HFF-Myc (cell line): Measurements from ENCODE around the gene ATXN3L.

Experiments
- DNase-seq: peaks from one replicate; pipeline ENCODE4 v3.0.0-alpha.2; 2011; ENCODE audit warnings: low read depth; ENCODE audit errors: extremely low read depth
- H3K4me3 ChIP-seq: replicated peaks from 2 replicates; pipeline ENCODE4 v1.5.1; 2011; ENCODE audit warnings: low read depth, mild to moderate bottlenecking, control low read depth, low read length
- TF ChIP-seq, protein P1 (sequence below): IDR thresholded peaks from 2 replicates; pipeline ENCODE4 v1.5.1; 2012; ENCODE audit warnings: mild to moderate bottlenecking, low read depth, low read length, control low read depth; ENCODE audit errors: missing control alignments

The ATXN3L gene

DNA sequence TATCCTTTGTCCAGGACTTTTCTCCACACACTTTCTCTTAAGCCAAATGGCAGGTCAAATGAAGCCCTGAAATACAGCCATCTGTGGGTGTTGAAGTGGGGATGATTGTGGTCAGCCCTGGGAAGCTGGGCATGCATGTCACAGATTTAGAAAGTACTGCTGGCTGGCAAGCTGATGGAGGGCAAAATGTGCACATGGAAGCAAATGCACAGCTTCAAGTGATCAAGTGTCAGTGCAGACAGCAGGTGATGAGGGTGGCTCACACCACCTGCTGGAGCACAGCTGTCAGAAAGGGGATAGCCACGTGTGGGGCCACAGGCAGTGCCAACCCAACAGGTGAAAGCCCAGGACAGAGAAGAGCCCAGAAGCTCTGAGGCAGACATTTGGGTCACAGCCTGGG is 40.3 kb upstream of the ATXN3L start:
- no peak for DNase-seq
- H3K4me3 ChIP-seq: no peak overlapping the region
- TF ChIP-seq, protein P1, sequence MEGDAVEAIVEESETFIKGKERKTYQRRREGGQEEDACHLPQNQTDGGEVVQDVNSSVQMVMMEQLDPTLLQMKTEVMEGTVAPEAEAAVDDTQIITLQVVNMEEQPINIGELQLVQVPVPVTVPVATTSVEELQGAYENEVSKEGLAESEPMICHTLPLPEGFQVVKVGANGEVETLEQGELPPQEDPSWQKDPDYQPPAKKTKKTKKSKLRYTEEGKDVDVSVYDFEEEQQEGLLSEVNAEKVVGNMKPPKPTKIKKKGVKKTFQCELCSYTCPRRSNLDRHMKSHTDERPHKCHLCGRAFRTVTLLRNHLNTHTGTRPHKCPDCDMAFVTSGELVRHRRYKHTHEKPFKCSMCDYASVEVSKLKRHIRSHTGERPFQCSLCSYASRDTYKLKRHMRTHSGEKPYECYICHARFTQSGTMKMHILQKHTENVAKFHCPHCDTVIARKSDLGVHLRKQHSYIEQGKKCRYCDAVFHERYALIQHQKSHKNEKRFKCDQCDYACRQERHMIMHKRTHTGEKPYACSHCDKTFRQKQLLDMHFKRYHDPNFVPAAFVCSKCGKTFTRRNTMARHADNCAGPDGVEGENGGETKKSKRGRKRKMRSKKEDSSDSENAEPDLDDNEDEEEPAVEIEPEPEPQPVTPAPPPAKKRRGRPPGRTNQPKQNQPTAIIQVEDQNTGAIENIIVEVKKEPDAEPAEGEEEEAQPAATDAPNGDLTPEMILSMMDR: no peak

DNA sequence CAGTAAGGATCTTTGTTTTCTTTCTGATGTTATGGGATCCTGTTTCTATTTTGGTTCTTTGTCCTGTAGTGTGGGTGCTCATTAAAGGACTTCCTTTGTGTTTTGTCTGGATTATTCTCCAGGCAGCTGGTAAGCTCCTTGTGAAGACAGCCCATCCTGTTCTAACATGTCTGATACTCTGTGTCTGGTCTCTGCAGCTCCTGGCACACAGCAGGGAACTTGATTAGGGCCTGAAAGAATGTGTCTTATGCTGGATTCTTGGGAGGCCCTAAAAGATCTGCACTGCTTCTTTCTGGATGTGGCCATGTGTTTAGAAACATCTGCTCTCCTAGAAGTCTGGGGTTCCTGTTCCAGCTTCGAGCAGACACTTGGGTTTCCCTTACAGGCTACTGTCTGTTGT is 38.1 kb upstream of the ATXN3L start:
- H3K4me3 ChIP-seq: no peak overlapping the region
- DNase-seq: no peak
- TF ChIP-seq, protein P1: no peak

DNA sequence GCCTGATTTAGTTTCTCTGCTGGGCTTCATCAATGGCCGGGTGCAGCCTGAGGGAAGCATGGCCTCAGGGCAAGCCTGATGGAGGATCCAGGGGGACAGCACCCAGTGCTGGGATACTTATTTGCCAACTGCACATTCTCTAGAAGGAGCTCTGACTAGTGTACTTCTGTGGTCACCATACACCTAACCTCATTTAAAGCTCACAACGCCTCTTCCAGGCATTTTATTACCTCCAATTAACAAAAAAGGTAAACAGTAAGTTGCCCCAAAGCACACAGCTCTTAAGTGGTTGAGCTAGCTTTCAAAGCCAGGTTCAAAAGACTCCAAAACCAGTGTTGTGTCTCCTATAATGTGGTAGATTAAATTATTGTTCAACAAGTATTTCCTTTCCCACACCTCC is 26.8 kb upstream of the ATXN3L start:
- DNase-seq: no peak
- TF ChIP-seq, protein P1: no peak
- no peak overlapping the region for H3K4me3 ChIP-seq

DNA sequence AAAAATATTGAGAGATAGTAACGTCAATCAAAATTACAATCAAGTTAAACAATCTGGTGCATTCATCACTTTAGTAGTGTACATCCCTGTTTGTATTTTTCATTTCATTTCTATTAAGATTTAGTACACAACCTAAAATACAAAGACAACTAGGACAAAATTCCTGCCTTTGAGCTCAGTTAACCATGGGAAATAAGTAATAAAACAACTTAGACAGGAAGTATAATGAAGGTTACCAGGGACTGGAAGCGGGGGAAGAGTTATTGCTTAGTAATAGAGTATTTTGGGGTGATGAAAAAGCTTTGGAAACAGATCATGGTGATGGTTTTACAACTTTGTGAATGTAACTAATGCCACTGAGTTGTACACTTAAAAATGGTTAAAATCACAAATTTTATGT is 25.6 kb upstream of the ATXN3L start:
- DNase-seq: no peak
- no peak overlapping the region for H3K4me3 ChIP-seq
- TF ChIP-seq, protein P1: no peak

DNA sequence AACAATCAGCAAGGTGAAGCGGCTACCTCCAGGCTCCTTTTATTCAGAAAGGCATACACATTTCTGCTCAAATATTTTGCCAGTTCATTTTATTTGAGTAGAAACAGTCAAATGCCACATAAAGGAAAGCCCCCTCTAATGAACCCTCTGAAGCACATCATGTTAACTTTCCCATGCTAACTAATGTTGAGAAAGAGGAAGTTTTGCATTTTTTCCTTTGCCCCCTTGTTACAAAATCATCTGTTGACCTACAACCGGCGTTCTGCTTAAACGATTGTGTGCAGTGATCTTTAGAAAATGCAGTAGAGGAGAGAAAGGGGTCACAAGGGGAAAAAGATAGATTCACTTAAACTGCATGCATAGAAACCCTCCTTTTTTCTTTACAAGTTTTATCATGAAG is 25.2 kb upstream of the ATXN3L start:
- TF ChIP-seq, protein P1: no peak
- no peak overlapping the region for H3K4me3 ChIP-seq
- no peak for DNase-seq

DNA sequence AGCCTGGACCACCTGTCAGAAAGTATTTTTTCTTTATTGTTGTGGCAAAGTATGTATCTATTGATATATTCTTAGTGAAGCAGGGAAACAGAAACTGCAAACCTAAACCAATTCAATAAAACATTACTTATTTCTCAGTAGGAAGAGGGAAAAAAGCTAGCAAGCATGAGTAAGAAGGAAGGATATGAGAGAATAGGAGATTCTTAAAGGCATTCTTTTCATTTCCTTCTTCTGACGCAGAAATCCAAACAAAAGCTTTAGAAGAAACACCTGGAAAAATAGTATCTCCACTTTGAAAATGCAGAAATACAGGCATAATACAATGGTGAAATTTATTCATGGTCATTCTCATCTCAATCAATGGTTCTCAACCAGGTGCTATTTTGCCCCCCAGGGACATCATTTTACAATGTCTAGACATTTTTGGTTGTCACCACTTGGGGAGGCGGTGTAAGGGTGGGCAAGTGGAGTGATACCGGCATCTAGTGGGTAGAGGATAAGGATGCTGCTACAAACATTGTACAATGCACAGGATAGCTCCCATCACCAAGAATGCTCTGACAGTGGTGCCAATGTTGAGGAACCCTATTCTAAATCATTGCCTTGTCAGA is 21.7 kb upstream of the ATXN3L start:
- TF ChIP-seq, protein P1: no peak
- DNase-seq: no peak
- no peak overlapping the region for H3K4me3 ChIP-seq
